Fibroblast of lung (primary cell): Measurements from ENCODE around the gene DGKZ. TPM values are rescaled to one million over a fixed set of nuclear protein-coding genes. Genes with fewer than 3 reads are reported as not detected.

ENCODE experiments used
- DNase-seq, 2 donors: peaks; one replicate each; pipeline versions ENCODE4 v3.0.0 to v3.0.0-alpha.2; 2010; ENCODE audit warnings: low read depth in 2 of 2
- H2AFZ ChIP-seq: 2 replicates; pipeline ENCODE4 v1.5.1; 2012; ENCODE audit warnings: low read length, control low read depth, inconsistent platforms
- H3K27ac ChIP-seq: 2 replicates; pipeline ENCODE4 v1.5.1; 2011; ENCODE audit warnings: low read length, control low read depth; ENCODE audit not compliant: insufficient read depth
- H3K27me3 ChIP-seq: 2 replicates; pipeline ENCODE4 v1.5.1; 2011; ENCODE audit warnings: mild to moderate bottlenecking, low read length; ENCODE audit not compliant: control insufficient read depth, insufficient read depth
- H3K36me3 ChIP-seq: 2 replicates; pipeline ENCODE4 v1.5.1; 2011; ENCODE audit warnings: low read length; ENCODE audit not compliant: control insufficient read depth, insufficient read depth
- H3K4me1 ChIP-seq: 2 replicates; pipeline ENCODE4 v1.5.1; 2011; ENCODE audit warnings: low read length; ENCODE audit not compliant: control insufficient read depth, insufficient read depth; ENCODE audit errors: extremely low read depth
- H3K4me2 ChIP-seq: 2 replicates; pipeline ENCODE4 v1.5.1; 2011; ENCODE audit warnings: low read length, control low read depth; ENCODE audit not compliant: insufficient read depth; ENCODE audit errors: extremely low read depth
- H3K4me3 ChIP-seq, 4 experiments: fragments of 200-600 bp in 1 of 4; sonication (generic) in 1 of 4; replicated peaks in 1 of 4; 2 replicates each; pipeline ENCODE4 v1.5.1; 2011 to 2016; ENCODE audit warnings: low read length in 4 of 4, low read depth in 3 of 4, mild to moderate bottlenecking in 3 of 4, control low read depth in 2 of 4, inconsistent platforms in 1 of 4, mixed read lengths in 1 of 4; ENCODE audit not compliant: insufficient read depth in 1 of 4; ENCODE audit errors: control extremely low read depth in 1 of 4
- H3K79me2 ChIP-seq: 2 replicates; pipeline ENCODE4 v1.5.1; 2012; ENCODE audit warnings: mild to moderate bottlenecking, low read length, inconsistent platforms; ENCODE audit not compliant: control insufficient read depth, insufficient read depth
- H3K9ac ChIP-seq: 2 replicates; pipeline ENCODE4 v1.5.1; 2011; ENCODE audit warnings: mild to moderate bottlenecking, low read length, control low read depth; ENCODE audit not compliant: insufficient read depth
- H3K9me3 ChIP-seq: 2 replicates; pipeline ENCODE4 v1.5.1; 2012; ENCODE audit warnings: low read depth, low read length; ENCODE audit not compliant: control insufficient read depth, insufficient read depth
- H4K20me1 ChIP-seq: 2 replicates; pipeline ENCODE4 v1.5.1; 2011; ENCODE audit warnings: low read length; ENCODE audit not compliant: control insufficient read depth, insufficient read depth; ENCODE audit errors: extremely low read depth
- CTCF ChIP-seq, 2 donors: IDR thresholded peaks in 1 of 2; conservative IDR thresholded peaks in 1 of 2; 1 replicate in 1 of 2; 2 replicates in 1 of 2; pipeline ENCODE4 v1.5.1; 2011 to 2012; ENCODE audit warnings: low read length in 2 of 2, control low read depth in 1 of 2, inconsistent platforms in 1 of 2, low read depth in 1 of 2, mild to moderate bottlenecking in 1 of 2
- EZH2 ChIP-seq: IDR thresholded peaks from 2 replicates; pipeline ENCODE4 v1.5.1; 2012; ENCODE audit warnings: low read length, control low read depth, mild to moderate bottlenecking; ENCODE audit errors: missing control alignments
- polyA plus RNA-seq, 2 donors: library from polyadenylated mRNA; depleted of rRNA in 1 of 2; stranded (reverse) in 1 of 2; unstranded in 1 of 2; fragments of >200 nt; gene quantifications; 2 replicates each; pipeline ENCODE4 v1.2.1, GENCODE V29; 2011 to 2012; ENCODE audit warnings: missing spikeins in 1 of 2
- total RNA-seq: library from RNA; depleted of rRNA; stranded (reverse); fragments of >200 nt; gene quantifications from 2 replicates; pipeline ENCODE4 v1.2.1, GENCODE V29; 2014

DGKZ gene
- total and polyA plus RNA-seq, 2 donors (not counting 1 experiment from before 2014, with no cell fraction given) = 16.4 to 35.5 TPM

GRCh38 chr11:46366661-46367161 is 19.4 kb downstream of the DGKZ start:
- Histone ChIP-seq H2AFZ (no peak overlapping the region), H3K4me1 (peaks cover 24% of the 10 kb centered on the region), H4K20me1 (no peaks in the 10 kb centered on the region), H3K79me2 (peaks cover 15% of the 10 kb centered on the region), H3K27me3 (no peaks in the 10 kb centered on the region), H3K4me2 (no peak overlapping the region), H3K4me3 (no peak overlapping the region), H3K27ac (no peak overlapping the region), H3K36me3 (peaks cover 6% of the 10 kb centered on the region), H3K9ac (no peak overlapping the region), H3K9me3 (no peaks in the 10 kb centered on the region)
- no peak for TF ChIP-seq CTCF (conservative IDR thresholded peaks at IDR 0.05 in 1 of 2, IDR thresholded peaks at IDR 0.05 in 1 of 2; ENCODE audit: low read depth in 1 of 2, low read length in 2 of 2)
- TF ChIP-seq EZH2 = no peak
- DNase-seq = no peak

- no peaks in the 10 kb centered on the region for H3K9me3 ChIP-seq
- no peak overlapping the region for H2AFZ ChIP-seq
- DNase-seq = peak; percentile 26 to 61
- no peak overlapping the region for H3K4me2 ChIP-seq
- H3K79me2 ChIP-seq = peaks cover 9% of the 10 kb centered on the region
- H3K9ac ChIP-seq = no peak overlapping the region
- no peaks in the 10 kb centered on the region for H3K27me3 ChIP-seq
- no peaks in the 10 kb centered on the region for H4K20me1 ChIP-seq
- H3K36me3 ChIP-seq = peaks cover 6% of the 10 kb centered on the region
- TF ChIP-seq EZH2 = no peak
- TF ChIP-seq CTCF (conservative IDR thresholded peaks at IDR 0.05 in 1 of 2, IDR thresholded peaks at IDR 0.05 in 1 of 2; ENCODE audit: low read depth in 1 of 2, low read length in 2 of 2) = peak; percentile 60 to 85
- no peak overlapping the region for H3K4me3 ChIP-seq
- H3K27ac ChIP-seq = no peak overlapping the region
- peaks cover 18% of the 10 kb centered on the region for H3K4me1 ChIP-seq
These were observed 20.1 kb downstream of the DGKZ start for GRCh38 chr11:46367244-46367915.

GRCh38 chr11:46367916-46368267 is 20.6 kb downstream of the DGKZ start:
- no peaks in the 10 kb centered on the region for H3K27me3 ChIP-seq
- H2AFZ ChIP-seq = no peak overlapping the region
- H3K4me1 ChIP-seq = peaks cover 13% of the 10 kb centered on the region
- H3K27ac ChIP-seq = no peak overlapping the region
- peaks cover 5% of the 10 kb centered on the region for H3K79me2 ChIP-seq
- no peaks in the 10 kb centered on the region for H3K9me3 ChIP-seq
- H4K20me1 ChIP-seq = no peaks in the 10 kb centered on the region
- DNase-seq = no peak
- no peak overlapping the region for H3K4me3 ChIP-seq
- H3K36me3 ChIP-seq = peaks cover 6% of the 10 kb centered on the region
- no peak overlapping the region for H3K9ac ChIP-seq
- no peak overlapping the region for H3K4me2 ChIP-seq
- TF ChIP-seq CTCF (conservative IDR thresholded peaks at IDR 0.05 in 1 of 2, IDR thresholded peaks at IDR 0.05 in 1 of 2; ENCODE audit: low read depth in 1 of 2, low read length in 2 of 2) = no peak
- no peak for TF ChIP-seq EZH2
